Stomach (tissue), 9 donors: ENCODE results near the gene SLC12A1. TPM values are rescaled to one million over a fixed set of nuclear protein-coding genes. Genes with fewer than 3 reads are reported as not detected.
A peak's percentile ranks its signal among the peaks of the same experiment; 100 is the strongest.

Experiments used
- DNase-seq, 2 donors: peaks; one replicate each; pipeline versions ENCODE4 v3.0.0 to v3.0.0-alpha.2; 2013 to 2019
- H3K27ac ChIP-seq, 5 donors: fragments of 200-600 bp in 4 of 5; sonication (generic) in 4 of 5; one replicate each; pipeline ENCODE4 v1.5.1; 2013 to 2019; ENCODE audit warnings: mild to moderate bottlenecking in 1 of 5, moderate library complexity in 1 of 5
- H3K27me3 ChIP-seq, 3 donors: fragments of 200-600 bp; sonication (generic); one replicate each; pipeline ENCODE4 v1.5.1; 2017 to 2019; ENCODE audit warnings: mixed run types in 1 of 3
- H3K36me3 ChIP-seq, 4 donors: fragments of 200-600 bp; sonication (generic); 1 replicate in 3 of 4; 2 replicates in 1 of 4; pipeline ENCODE4 v1.5.1; 2016 to 2019
- H3K4me1 ChIP-seq, 4 donors: fragments of 200-600 bp; sonication (generic); one replicate each; pipeline ENCODE4 v1.5.1; 2016 to 2019
- H3K4me3 ChIP-seq, 4 donors: fragments of 200-600 bp; sonication (generic) in 3 of 4; one replicate each; pipeline ENCODE4 v1.5.1; 2016 to 2019; ENCODE audit warnings: mild to moderate bottlenecking in 1 of 4
- H3K9me3 ChIP-seq, 4 donors: fragments of 200-600 bp; sonication (generic); one replicate each; pipeline ENCODE4 v1.5.1; 2016 to 2019
- EP300 ChIP-seq: sonication (generic); formaldehyde crosslinking; IDR thresholded peaks from one replicate; pipeline ENCODE4 v1.6.1; 2017; ENCODE audit warnings: antibody characterized with exemption
- POLR2A ChIP-seq, 4 donors: fragments of 450-650 bp; IDR thresholded peaks; one replicate each; pipeline ENCODE4 v1.6.1; 2016; ENCODE audit warnings: antibody characterized with exemption in 4 of 4, control low read depth in 2 of 4, mild to moderate bottlenecking in 1 of 4, moderate library complexity in 1 of 4
- POLR2AphosphoS5 ChIP-seq, 3 donors: sonication (generic); formaldehyde crosslinking; IDR thresholded peaks; one replicate each; pipeline ENCODE4 v1.6.1; 2016; ENCODE audit warnings: antibody characterized with exemption in 3 of 3
- WGBS, 5 donors: extraction: QIAGEN DNeasy Blood & Tissue Kit in 3 of 5; methylation state at CpG; one replicate each; pipeline versions ENCODE4 v1.1.5 to v1.1.7; 2013 to 2018; 5-methylcytosine and 5-hydroxymethylcytosine counted together
- intact Hi-C: fragments of 100-400 bp; cut with DNase I; formaldehyde crosslinking; loops from one replicate; pipeline ENCODE4 v1.15.1; 2023; ENCODE audit warnings: low total_unique reads
- polyA plus RNA-seq, 3 donors: library from polyadenylated mRNA; stranded (reverse); fragments of 200-250 nt; gene quantifications; one replicate each; pipeline ENCODE4 v1.2.3, GENCODE V29; 2013
- total RNA-seq, 5 donors: library from RNA; depleted of rRNA; stranded (reverse); fragments of >200 nt; gene quantifications; one replicate each; pipeline versions ENCODE4 v1.1.0 to v1.2.3, GENCODE V29; 2014 to 2016
- TF ChIP-seq, protein P1 (sequence below), 7 experiments: fragments of 450-650 bp in 4 of 7; fragments of 200-600 bp in 3 of 7; sonication (generic) in 3 of 7; IDR thresholded peaks; one replicate each; pipeline ENCODE4 v1.5.1; 2016 to 2019; ENCODE audit warnings: antibody characterized with exemption in 7 of 7, control low read depth in 2 of 7, mild to moderate bottlenecking in 1 of 7
- donor health status: healthy with polysubstance abuse.
- donor health status: Bipolar disorder and iron deficiency.
- donor health status: healthy.

SLC12A1 gene
- total and polyA plus RNA-seq, 8 donors = 0.92 TPM; not detected in 7

DNA sequence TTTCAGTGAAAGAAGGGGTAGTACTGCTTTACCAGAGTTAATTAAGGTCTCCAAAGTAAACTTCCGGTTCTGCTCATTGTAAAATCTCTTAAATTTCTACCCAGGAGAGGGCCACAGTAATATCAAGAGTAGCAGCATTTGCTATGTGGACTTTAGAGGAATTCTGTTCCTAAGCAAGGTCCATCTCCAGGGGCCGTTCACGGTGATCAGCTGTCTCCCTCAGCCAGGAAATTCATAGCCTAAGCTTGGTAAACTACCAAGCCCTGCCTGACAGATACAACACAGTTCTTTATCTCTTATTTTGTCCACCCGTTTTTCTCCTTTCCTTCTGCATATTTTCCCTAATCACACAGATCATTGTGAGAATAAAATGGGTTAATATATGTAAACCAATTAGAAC, 127.4 kb downstream of the SLC12A1 start:
- Histone ChIP-seq H3K4me3 (no peak overlapping the region), H3K36me3 (peaks cover 3 to 49% (median 45%) of the 10 kb centered on the region in 4 donors), H3K27ac (no peak overlapping the region), H3K27me3 (no peaks in the 10 kb centered on the region), H3K4me1 (peaks cover 9 to 33% (median 18%) of the 10 kb centered on the region in 4 donors), H3K9me3 (no peaks in the 10 kb centered on the region)
- intact Hi-C loops = no loop called here
- WGBS, 5 donors = 17 to 34% (median 28%) methylated on average over 4 of the region's 4 CpGs
- TF ChIP-seq, protein P1, sequence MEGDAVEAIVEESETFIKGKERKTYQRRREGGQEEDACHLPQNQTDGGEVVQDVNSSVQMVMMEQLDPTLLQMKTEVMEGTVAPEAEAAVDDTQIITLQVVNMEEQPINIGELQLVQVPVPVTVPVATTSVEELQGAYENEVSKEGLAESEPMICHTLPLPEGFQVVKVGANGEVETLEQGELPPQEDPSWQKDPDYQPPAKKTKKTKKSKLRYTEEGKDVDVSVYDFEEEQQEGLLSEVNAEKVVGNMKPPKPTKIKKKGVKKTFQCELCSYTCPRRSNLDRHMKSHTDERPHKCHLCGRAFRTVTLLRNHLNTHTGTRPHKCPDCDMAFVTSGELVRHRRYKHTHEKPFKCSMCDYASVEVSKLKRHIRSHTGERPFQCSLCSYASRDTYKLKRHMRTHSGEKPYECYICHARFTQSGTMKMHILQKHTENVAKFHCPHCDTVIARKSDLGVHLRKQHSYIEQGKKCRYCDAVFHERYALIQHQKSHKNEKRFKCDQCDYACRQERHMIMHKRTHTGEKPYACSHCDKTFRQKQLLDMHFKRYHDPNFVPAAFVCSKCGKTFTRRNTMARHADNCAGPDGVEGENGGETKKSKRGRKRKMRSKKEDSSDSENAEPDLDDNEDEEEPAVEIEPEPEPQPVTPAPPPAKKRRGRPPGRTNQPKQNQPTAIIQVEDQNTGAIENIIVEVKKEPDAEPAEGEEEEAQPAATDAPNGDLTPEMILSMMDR (IDR thresholded peaks at IDR 0.05) = no peak
- TF ChIP-seq POLR2A (IDR thresholded peaks at IDR 0.05) (no peak), EP300 (no peak)
- no peak for DNase-seq

DNA sequence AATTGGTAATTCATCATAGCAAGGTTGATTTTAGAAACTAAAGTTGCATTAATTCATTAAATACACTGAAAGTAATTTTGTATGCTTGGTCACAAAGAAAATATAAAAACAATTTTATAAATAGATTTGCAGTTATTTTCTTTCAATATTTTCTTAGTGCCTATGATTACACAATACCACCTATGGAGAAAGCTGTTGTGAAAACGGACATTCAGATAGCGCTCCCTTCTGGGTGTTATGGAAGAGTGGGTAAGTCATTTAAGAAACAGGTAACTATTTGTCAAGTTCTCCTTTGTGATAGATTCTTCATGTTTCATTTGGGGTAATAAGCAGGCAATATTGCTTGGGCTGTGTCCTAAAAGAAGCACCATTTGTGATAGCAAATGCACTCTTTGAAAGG, 128.2 kb downstream of the SLC12A1 start:
- no peak for DNase-seq
- peaks cover 3 to 53% (median 48%) of the 10 kb centered on the region in 4 donors for H3K36me3 ChIP-seq
- H3K9me3 ChIP-seq = no peaks in the 10 kb centered on the region
- no peak for TF ChIP-seq EP300
- TF ChIP-seq, protein P1 (IDR thresholded peaks at IDR 0.05) = no peak
- TF ChIP-seq POLR2AphosphoS5 (IDR thresholded peaks at IDR 0.05) = no peak
- no peak for TF ChIP-seq POLR2A (IDR thresholded peaks at IDR 0.05)
- no peak overlapping the region for H3K4me3 ChIP-seq
- no peaks in the 10 kb centered on the region for H3K27me3 ChIP-seq
- intact Hi-C loops = no loop called here
- no peak overlapping the region for H3K27ac ChIP-seq
- H3K4me1 ChIP-seq = peaks cover 9 to 33% (median 18%) of the 10 kb centered on the region in 4 donors
- 55 to 69% (median 61%) methylated on average over 2 of the region's 2 CpGs for WGBS, 5 donors

DNA sequence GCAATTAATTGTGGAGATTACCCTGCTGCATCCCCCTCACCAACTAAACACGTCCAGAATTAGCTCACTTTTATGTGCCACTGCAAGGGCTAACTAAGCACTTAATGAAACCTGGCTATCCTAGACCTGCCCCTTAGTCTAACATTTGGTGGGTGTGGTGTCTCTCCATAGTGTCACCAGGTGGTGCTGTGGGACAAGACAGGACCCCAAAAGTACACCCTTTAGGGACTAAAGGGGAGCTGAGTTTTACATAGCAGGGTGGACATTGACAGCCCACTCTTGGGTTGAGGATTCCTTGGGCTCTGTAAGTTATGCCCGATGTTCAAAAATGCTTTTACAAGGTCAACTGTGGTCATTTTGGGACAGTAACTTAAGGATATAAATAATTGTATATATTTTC, 130.8 kb downstream of the SLC12A1 start:
- intact Hi-C loops = no loop called here
- 77 to 93% (median 90%) methylated on average over 2 of the region's 2 CpGs for WGBS, 5 donors
- peaks cover 3 to 80% (median 71%) of the 10 kb centered on the region in 4 donors for H3K36me3 ChIP-seq
- H3K9me3 ChIP-seq = no peaks in the 10 kb centered on the region
- no peak overlapping the region for H3K4me3 ChIP-seq
- H3K27me3 ChIP-seq = no peaks in the 10 kb centered on the region
- TF ChIP-seq POLR2A (IDR thresholded peaks at IDR 0.05) (no peak), EP300 (no peak), POLR2AphosphoS5 (IDR thresholded peaks at IDR 0.05) (no peak)
- TF ChIP-seq, protein P1 (IDR thresholded peaks at IDR 0.05) = no peak
- no peak overlapping the region for H3K27ac ChIP-seq
- DNase-seq = peak in 1 of 2 donors; percentile 36
- peaks cover 6 to 19% (median 10%) of the 10 kb centered on the region in 4 donors for H3K4me1 ChIP-seq

DNA sequence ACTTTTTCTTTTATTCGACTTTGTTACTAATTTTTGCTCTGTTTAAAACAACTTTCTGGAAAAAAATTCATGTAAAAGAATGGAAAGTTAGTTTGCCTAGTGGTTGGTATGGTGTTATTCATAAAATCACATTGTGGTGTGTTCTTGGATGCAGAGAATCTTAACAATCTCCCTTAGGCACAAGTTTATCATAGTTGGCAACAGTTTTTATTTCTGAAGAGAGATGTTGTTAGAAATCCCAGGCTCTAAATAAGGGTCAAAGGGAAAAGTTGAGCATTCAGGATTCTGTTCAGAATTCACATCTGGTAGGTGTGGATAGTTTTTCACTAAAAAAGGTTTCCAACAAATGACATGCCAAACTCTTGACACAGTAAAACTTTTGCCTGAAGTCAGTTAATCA, 131.5 kb downstream of the SLC12A1 start:
- Histone ChIP-seq H3K9me3 (no peaks in the 10 kb centered on the region), H3K4me3 (no peak overlapping the region), H3K4me1 (peaks cover under 1 to 12% (median 3%) of the 10 kb centered on the region in 4 donors), H3K27ac (no peak overlapping the region), H3K36me3 (peaks cover 3 to 85% (median 78%) of the 10 kb centered on the region in 4 donors), H3K27me3 (no peaks in the 10 kb centered on the region)
- intact Hi-C loops = no loop called here
- TF ChIP-seq POLR2AphosphoS5 (IDR thresholded peaks at IDR 0.05) (no peak), EP300 (no peak), POLR2A (IDR thresholded peaks at IDR 0.05) (no peak)
- TF ChIP-seq, protein P1 (IDR thresholded peaks at IDR 0.05) = no peak
- DNase-seq = no peak
- WGBS, 5 donors = 71 to 82% (median 74%) methylated on average over 1 of the region's 1 CpG
